Ovary (tissue), 3 donors: ENCODE measurements around the gene MAPK13.

Experiments used
- EP300 ChIP-seq: sonication (generic); formaldehyde crosslinking; IDR thresholded peaks from one replicate; pipeline ENCODE4 v1.6.1; 2017; ENCODE audit warnings: antibody characterized with exemption
- POLR2A ChIP-seq: fragments of 450-650 bp; IDR thresholded peaks from one replicate; pipeline ENCODE4 v1.6.1; 2017; ENCODE audit warnings: antibody characterized with exemption, mild to moderate bottlenecking, moderate library complexity
- TF ChIP-seq, protein P1 (sequence below), 3 donors: fragments of 450-650 bp in 2 of 3; fragments of 200-600 bp in 1 of 3; IDR thresholded peaks; one replicate each; pipeline versions ENCODE4 v1.5.1 to v1.8.0; 2016 to 2022; ENCODE audit warnings: antibody characterized with exemption in 3 of 3, mild to moderate bottlenecking in 1 of 3
- donor health status: DM: no; HTN: no; CAD: no.

DNA sequence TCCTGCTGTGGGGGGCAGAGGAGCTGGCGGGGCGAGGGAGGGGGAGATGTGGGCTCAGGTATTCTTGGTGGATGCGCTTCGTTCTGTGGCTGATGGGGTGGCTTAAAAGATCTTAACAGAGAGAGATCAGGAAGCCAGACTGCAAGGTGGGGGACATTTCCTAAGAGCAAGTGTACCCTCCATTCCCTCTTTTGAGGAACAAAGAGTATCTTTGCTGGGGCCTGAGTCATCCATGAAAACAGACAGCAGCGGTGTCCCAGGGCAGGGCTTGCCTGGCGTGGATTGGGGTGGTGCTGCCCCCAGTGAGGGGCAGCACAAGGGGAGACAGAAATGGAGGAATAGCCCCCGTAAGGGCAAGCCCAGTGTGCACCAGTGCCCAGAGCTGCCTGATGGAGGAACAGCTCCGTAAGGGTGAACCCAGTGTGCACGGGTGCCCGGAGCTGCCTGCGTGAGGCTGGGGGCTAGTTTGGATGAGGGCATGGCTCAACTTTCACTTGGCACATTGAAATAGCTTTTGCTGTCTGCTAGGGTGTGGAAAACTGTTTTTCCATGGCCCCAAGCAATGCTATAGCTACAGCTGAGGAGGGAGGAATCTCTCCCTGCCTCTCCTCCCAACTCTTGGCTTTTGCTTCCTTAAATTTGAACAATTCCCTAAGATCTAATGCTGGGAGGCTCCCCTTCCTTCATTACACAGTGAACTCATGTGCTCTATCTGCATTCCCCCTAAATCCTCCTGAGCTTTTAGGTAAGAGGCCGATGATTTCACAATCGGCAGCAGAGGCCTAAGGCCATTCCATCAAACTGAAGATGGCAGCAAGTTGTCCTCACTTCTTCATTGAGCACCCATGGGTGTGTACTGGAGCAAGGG, 12.9 kb downstream of the MAPK13 start:
- TF ChIP-seq, protein P1, sequence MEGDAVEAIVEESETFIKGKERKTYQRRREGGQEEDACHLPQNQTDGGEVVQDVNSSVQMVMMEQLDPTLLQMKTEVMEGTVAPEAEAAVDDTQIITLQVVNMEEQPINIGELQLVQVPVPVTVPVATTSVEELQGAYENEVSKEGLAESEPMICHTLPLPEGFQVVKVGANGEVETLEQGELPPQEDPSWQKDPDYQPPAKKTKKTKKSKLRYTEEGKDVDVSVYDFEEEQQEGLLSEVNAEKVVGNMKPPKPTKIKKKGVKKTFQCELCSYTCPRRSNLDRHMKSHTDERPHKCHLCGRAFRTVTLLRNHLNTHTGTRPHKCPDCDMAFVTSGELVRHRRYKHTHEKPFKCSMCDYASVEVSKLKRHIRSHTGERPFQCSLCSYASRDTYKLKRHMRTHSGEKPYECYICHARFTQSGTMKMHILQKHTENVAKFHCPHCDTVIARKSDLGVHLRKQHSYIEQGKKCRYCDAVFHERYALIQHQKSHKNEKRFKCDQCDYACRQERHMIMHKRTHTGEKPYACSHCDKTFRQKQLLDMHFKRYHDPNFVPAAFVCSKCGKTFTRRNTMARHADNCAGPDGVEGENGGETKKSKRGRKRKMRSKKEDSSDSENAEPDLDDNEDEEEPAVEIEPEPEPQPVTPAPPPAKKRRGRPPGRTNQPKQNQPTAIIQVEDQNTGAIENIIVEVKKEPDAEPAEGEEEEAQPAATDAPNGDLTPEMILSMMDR (IDR thresholded peaks at IDR 0.05), result no peak
- TF ChIP-seq POLR2A (no peak), EP300 (no peak)
